LoVo (cell line): ENCODE data around the gene PCED1B.

Source experiments
- DNase-seq: peaks from one replicate; pipeline ENCODE4 v3.0.0-alpha.2; 2016; ENCODE audit warnings: low spot score

PCED1B gene

GRCh38 chr12:47120736-47121135, 41.3 kb downstream of the PCED1B start:
- no peak for DNase-seq

- no peak for DNase-seq
Observed at GRCh38 chr12:47121146-47121545, 41.7 kb downstream of the PCED1B start.

- DNase-seq: no peak
Observed at GRCh38 chr12:47122602-47123001, 43.2 kb downstream of the PCED1B start.

- DNase-seq: no peak
Observed at GRCh38 chr12:47123730-47124129, 44.3 kb downstream of the PCED1B start.

- DNase-seq: no peak
Observed at GRCh38 chr12:47124451-47124850, 45.0 kb downstream of the PCED1B start.

- no peak for DNase-seq
Observed at GRCh38 chr12:47126246-47126645, 46.8 kb downstream of the PCED1B start.

GRCh38 chr12:47131011-47131410, 51.6 kb downstream of the PCED1B start:
- DNase-seq: peak; percentile 34

GRCh38 chr12:47134005-47134404, 54.6 kb downstream of the PCED1B start:
- DNase-seq: no peak

GRCh38 chr12:47135578-47135977, 56.2 kb downstream of the PCED1B start:
- DNase-seq: no peak

- no peak for DNase-seq
Observed at GRCh38 chr12:47139000-47139681, 59.7 kb downstream of the PCED1B start.

- DNase-seq: no peak
Observed at GRCh38 chr12:47141459-47141858, 62.0 kb downstream of the PCED1B start.

GRCh38 chr12:47144769-47145168, 65.3 kb downstream of the PCED1B start:
- no peak for DNase-seq

- no peak for DNase-seq
Observed at GRCh38 chr12:47145188-47145587, 65.8 kb downstream of the PCED1B start.

- no peak for DNase-seq
Observed at GRCh38 chr12:47147739-47148138, 68.3 kb downstream of the PCED1B start.

- no peak for DNase-seq
Observed at GRCh38 chr12:47149146-47149545, 69.7 kb downstream of the PCED1B start.

- DNase-seq: no peak
Observed at GRCh38 chr12:47152095-47152494, 72.7 kb downstream of the PCED1B start.

GRCh38 chr12:47155457-47156166, 76.2 kb downstream of the PCED1B start:
- DNase-seq: no peak

GRCh38 chr12:47156167-47156736, 76.8 kb downstream of the PCED1B start:
- no peak for DNase-seq

- DNase-seq: no peak
Observed at GRCh38 chr12:47158792-47159191, 79.4 kb downstream of the PCED1B start.

GRCh38 chr12:47159348-47159747, 79.9 kb downstream of the PCED1B start:
- no peak for DNase-seq

GRCh38 chr12:47160316-47161244, 81.2 kb downstream of the PCED1B start:
- DNase-seq: no peak

- DNase-seq: no peak
Observed at GRCh38 chr12:47164116-47164515, 84.7 kb downstream of the PCED1B start.
